Measurements from ENCODE around the gene HNRNPH1.
"Not testable (repeated sequence)": the region's sequence is repeated elsewhere in the genome, so short reads cannot be mapped to it uniquely, and the experiment has no call there.

DNA sequence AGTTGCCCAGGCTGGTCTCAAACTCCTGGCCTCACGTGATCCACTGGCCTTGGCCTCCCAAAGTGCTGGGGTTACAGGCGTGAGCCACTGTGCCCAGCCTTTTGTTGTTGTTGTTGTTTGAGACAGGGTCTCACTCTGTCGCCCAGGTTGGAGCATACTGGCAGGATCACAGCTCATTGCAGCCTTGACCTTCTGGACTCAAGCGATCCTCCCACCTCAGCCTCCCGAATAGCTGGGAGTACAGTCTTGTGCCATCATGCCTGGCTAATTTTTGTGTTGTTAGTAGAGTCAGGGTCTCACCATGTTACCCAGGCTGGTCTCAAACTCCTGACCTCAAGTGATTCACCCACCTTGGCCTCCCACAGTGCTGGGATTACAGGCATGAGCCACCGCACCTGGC, 38.2 kb upstream of the HNRNPH1 start:
- not testable (repeated sequence) for TF ChIP-seq POLR2A (IDR thresholded peaks at IDR 0.05; ENCODE audit: low read depth, low read length); POLR2AphosphoS5 (IDR thresholded peaks at IDR 0.05; ENCODE audit: low read depth, low read length); TAF1 (IDR thresholded peaks at IDR 0.05; ENCODE audit: borderline replicate concordance, low read depth, low read length)
